GM12891 (cell line): ENCODE data around the gene PPP6R3.

Source experiments
- PAX5 ChIP-seq: IDR thresholded peaks from 2 replicates; pipeline ENCODE4 v1.6.1; 2011; ENCODE audit warnings: low read length, moderate library complexity, mild to moderate bottlenecking; ENCODE audit not compliant: insufficient read depth, severe bottlenecking
- POLR2A ChIP-seq: IDR thresholded peaks from 2 replicates; pipeline ENCODE4 v1.6.1; 2011; ENCODE audit warnings: low read depth, low read length, control low read depth
- POLR2AphosphoS5 ChIP-seq: IDR thresholded peaks from 2 replicates; pipeline ENCODE4 v1.6.1; 2011; ENCODE audit warnings: low read depth, low read length, control low read depth
- SPI1 ChIP-seq: IDR thresholded peaks from 2 replicates; pipeline ENCODE4 v1.6.1; 2011; ENCODE audit warnings: low read depth, low read length, control low read depth
- TAF1 ChIP-seq: IDR thresholded peaks from 2 replicates; pipeline ENCODE4 v1.6.1; 2011; ENCODE audit warnings: low read depth, low read length, control low read depth

DNA sequence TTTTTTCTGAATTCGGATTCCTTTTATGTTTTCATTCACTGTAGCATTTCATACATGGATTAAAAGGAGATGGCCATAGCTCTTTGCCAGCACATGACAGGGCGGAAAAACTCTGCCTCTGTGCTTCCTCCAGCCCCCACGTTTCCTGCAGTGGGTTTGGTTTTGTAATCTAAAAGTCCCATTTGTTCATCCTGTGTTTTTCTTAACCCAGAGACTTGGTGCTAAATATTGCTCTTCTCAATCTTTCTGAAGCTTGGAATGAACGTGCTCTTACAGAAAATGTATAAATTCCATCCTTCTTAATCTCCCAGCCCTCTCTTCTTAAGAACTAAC, 89.9 kb downstream of the PPP6R3 start:
- no peak for TF ChIP-seq POLR2A
- TF ChIP-seq TAF1: no peak
- TF ChIP-seq POLR2AphosphoS5: no peak
- no peak for TF ChIP-seq SPI1
- TF ChIP-seq PAX5: no peak
